ENCODE measurements around the gene HYAL1. TPM values are rescaled to one million over a fixed set of nuclear protein-coding genes. Genes with fewer than 3 reads are reported as not detected.
"Not testable (repeated sequence)": the region's sequence is repeated elsewhere in the genome, so short reads cannot be mapped to it uniquely, and the experiment has no call there.

Gene HYAL1
- total RNA-seq, 1 experiment from 2014 or later: not detected

- H3K9me3 ChIP-seq (replicated peaks): no peaks in the 10 kb centered on the region
- no peaks in the 10 kb centered on the region for H3K27me3 ChIP-seq
- DNase-seq: no peak
- no peak overlapping the region for H3K4me3 ChIP-seq
- peaks cover 5% of the 10 kb centered on the region for H3K36me3 ChIP-seq
- H3K4me1 ChIP-seq: no peaks in the 10 kb centered on the region; the same call in 1 of the 2 replicates
- no peak overlapping the region for H3K27ac ChIP-seq
Measured at GRCh38 chr3:50318163-50318562, 14.8 kb upstream of the HYAL1 start.

- no peak overlapping the region for H3K27ac ChIP-seq
- H3K4me1 ChIP-seq: no peaks in the 10 kb centered on the region; the same call in 1 of the 2 replicates
- no peaks in the 10 kb centered on the region for H3K9me3 ChIP-seq (replicated peaks)
- H3K36me3 ChIP-seq: peaks cover 5% of the 10 kb centered on the region
- no peaks in the 10 kb centered on the region for H3K27me3 ChIP-seq
- H3K4me3 ChIP-seq: no peak overlapping the region
- DNase-seq: no peak
Measured at GRCh38 chr3:50317300-50317699, 13.9 kb upstream of the HYAL1 start.

DNA sequence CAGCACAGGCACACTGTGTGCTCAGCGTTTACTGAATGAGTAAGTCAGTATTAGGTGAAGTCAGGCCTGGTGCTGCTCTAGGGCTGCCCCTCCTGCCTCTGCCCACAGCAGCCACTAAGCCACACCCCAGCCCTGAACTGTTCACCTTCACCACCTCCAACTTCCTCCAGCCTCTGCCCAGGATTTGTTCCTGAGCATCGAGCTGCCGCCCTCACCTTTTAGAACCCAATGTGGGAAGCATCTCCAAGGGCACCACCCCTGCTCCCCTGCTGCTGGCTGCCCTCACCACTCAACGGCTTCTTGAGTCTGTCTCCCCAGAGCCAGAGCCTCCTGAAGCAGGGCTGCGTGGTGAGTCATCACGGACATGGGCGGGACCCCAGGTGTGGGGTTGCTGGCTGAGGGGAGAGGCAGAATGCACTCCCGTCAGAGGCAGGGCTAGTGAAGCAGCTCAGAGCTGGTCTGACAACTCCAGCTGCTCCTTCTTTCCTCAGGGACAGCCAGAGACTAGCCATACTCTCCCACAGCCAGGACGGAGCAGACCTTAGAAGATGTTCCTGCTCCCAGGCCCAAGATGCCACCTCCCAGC, 13.4 kb upstream of the HYAL1 start:
- Histone ChIP-seq H3K9me3 (replicated peaks) (no peaks in the 10 kb centered on the region), H3K36me3 (peaks cover 5% of the 10 kb centered on the region), H3K27me3 (no peaks in the 10 kb centered on the region), H3K27ac (no peak overlapping the region), H3K4me3 (no peak overlapping the region), H3K4me1 (no peaks in the 10 kb centered on the region)
- no peak for DNase-seq

GRCh38 chr3:50314816-50315215, 11.4 kb upstream of the HYAL1 start:
- H3K27ac ChIP-seq: no peak overlapping the region
- no peaks in the 10 kb centered on the region for H3K4me1 ChIP-seq
- H3K27me3 ChIP-seq: no peaks in the 10 kb centered on the region
- no peak overlapping the region for H3K4me3 ChIP-seq
- H3K36me3 ChIP-seq: peaks cover 5% of the 10 kb centered on the region
- no peak for DNase-seq
- H3K9me3 ChIP-seq (replicated peaks): no peaks in the 10 kb centered on the region; the same call in 1 of the 2 replicates

- H3K4me1 ChIP-seq: no peaks in the 10 kb centered on the region
- peaks cover 4% of the 10 kb centered on the region for H3K36me3 ChIP-seq
- H3K27ac ChIP-seq: no peak overlapping the region
- DNase-seq: no peak
- H3K4me3 ChIP-seq: no peak overlapping the region
- H3K9me3 ChIP-seq (replicated peaks): no peaks in the 10 kb centered on the region; the same call in 1 of the 2 replicates
- no peaks in the 10 kb centered on the region for H3K27me3 ChIP-seq
Measured at GRCh38 chr3:50314342-50314741, 11.0 kb upstream of the HYAL1 start.

DNA sequence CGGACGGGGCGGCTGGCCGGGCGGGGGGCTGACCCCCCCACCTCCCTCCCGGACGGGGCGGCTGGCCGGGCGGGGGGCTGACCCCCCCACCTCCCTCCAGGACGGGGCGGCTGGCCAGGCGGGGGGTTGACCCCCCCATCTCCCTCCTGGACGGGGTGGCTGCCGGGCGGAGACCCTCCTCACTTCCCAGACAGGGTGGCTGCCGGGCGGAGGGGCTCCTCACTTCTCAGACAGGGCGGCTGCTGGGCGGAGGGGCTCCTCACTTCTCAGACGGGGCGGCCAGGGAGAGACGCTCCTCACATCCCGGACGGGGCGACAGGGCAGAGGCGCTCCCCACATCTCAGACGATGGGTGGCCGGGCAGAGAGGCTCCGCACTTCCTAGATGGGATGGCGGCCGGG, 8.7 kb upstream of the HYAL1 start:
- not testable (repeated sequence) for H3K4me1 ChIP-seq; H3K9me3 ChIP-seq (replicated peaks); H3K36me3 ChIP-seq; H3K27ac ChIP-seq; H3K4me3 ChIP-seq; H3K27me3 ChIP-seq; DNase-seq

GRCh38 chr3:50304601-50305000, 1.2 kb upstream of the HYAL1 start:
- no peak for DNase-seq
- no peak overlapping the region for H3K27ac ChIP-seq
- no peaks in the 10 kb centered on the region for H3K27me3 ChIP-seq
- no peak overlapping the region for H3K4me3 ChIP-seq
- H3K9me3 ChIP-seq (replicated peaks): 0 out of 2 replicates have a peak, but pooled peaks cover 3% of the 10 kb centered on the region
- no peaks in the 10 kb centered on the region for H3K36me3 ChIP-seq
- peaks cover 8% of the 10 kb centered on the region; the same call in 1 of the 2 replicates for H3K4me1 ChIP-seq

- Histone ChIP-seq H3K36me3 (no peaks in the 10 kb centered on the region), H3K9me3 (replicated peaks) (no peaks in the 10 kb centered on the region), H3K27me3 (no peaks in the 10 kb centered on the region), H3K4me1 (peaks cover 8% of the 10 kb centered on the region; the same call in 1 of the 2 replicates), H3K4me3 (no peak overlapping the region), H3K27ac (no peak overlapping the region)
- DNase-seq: no peak
Measured at GRCh38 chr3:50302095-50303012, 1.0 kb downstream of the HYAL1 start.

- Histone ChIP-seq H3K27ac (no peak overlapping the region; the same call in 1 of the 2 replicates), H3K9me3 (replicated peaks) (no peaks in the 10 kb centered on the region), H3K4me3 (no peak overlapping the region), H3K36me3 (no peaks in the 10 kb centered on the region), H3K4me1 (peaks cover 8% of the 10 kb centered on the region; the same call in 1 of the 2 replicates), H3K27me3 (no peaks in the 10 kb centered on the region)
- DNase-seq: no peak
Measured at GRCh38 chr3:50300681-50301254, 2.6 kb downstream of the HYAL1 start.

- DNase-seq: peak; percentile 29 to 46
- Histone ChIP-seq H3K4me1 (peaks cover 8% of the 10 kb centered on the region; the same call in 1 of the 2 replicates), H3K4me3 (peak overlapping the region; percentile 70), H3K27me3 (no peaks in the 10 kb centered on the region), H3K36me3 (no peaks in the 10 kb centered on the region), H3K27ac (peak overlapping the region; percentile 42), H3K9me3 (replicated peaks) (no peaks in the 10 kb centered on the region)
Measured at GRCh38 chr3:50299929-50300680, 3.3 kb downstream of the HYAL1 start.

- no peaks in the 10 kb centered on the region for H3K36me3 ChIP-seq
- H3K9me3 ChIP-seq (replicated peaks): no peaks in the 10 kb centered on the region
- H3K4me1 ChIP-seq: peaks cover 8% of the 10 kb centered on the region; the same call in 1 of the 2 replicates
- H3K4me3 ChIP-seq: peak overlapping the region; percentile 70
- no peaks in the 10 kb centered on the region for H3K27me3 ChIP-seq
- no peak for DNase-seq
- peak overlapping the region; percentile 42 for H3K27ac ChIP-seq
Measured at GRCh38 chr3:50299638-50299928, 3.8 kb downstream of the HYAL1 start.

GRCh38 chr3:50298836-50299637, 4.3 kb downstream of the HYAL1 start, which contains the start of the genes HYAL3 and NAA80:
Gene HYAL3 (minus strand): TSS chr3:50299405. CDS start chr3:50295602, 3,803 bp downstream.
Gene NAA80 (minus strand): TSS chr3:50299405. CDS start chr3:50297463, 1,942 bp downstream.
- H3K4me1 ChIP-seq: peaks cover 8% of the 10 kb centered on the region; the same call in 1 of the 2 replicates
- H3K36me3 ChIP-seq: no peaks in the 10 kb centered on the region
- H3K27ac ChIP-seq: peak within 1 kb of the TSS; percentile 42

DNA sequence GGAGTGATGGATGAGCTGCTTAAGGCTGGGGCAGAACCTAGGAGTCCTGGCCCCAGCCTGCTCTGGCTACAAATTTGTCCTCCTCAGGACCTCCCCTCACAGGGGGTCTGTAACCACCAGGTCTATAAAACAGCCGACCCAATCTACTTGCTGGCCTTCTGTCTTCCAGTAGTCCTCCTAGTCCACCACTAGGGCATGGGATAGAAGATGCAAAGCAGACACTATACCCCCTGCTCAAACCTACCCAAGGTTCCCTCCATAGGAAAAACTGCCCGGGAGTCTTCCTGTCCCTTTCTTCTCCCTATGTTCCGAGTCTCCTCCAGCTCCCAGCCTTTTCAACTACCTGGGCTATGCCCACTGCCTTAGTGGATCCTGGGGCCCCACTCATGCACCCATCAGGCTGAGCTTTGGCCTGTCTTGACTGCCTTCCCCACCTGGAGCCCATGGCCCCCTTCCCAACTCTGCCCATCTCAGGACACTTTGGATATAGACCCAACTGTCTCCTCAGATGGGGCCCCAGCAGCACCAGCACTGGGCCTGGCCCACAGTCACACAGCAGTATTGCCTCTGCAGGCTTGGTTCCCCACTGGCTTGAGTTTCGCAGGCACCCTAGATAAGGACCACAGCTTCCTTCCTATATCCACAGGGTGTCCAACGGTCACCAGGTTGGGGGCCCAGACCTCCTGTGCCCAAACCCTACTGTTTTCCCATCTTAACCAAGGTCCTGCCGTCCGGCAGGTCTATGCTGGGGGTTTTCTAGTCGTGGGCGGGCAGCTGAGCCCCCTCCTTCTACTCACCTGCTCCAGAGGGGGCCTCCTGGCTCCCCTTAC, 5.3 kb downstream of the HYAL1 start:
- no peaks in the 10 kb centered on the region for H3K9me3 ChIP-seq (replicated peaks)
- H3K36me3 ChIP-seq: no peaks in the 10 kb centered on the region
- no peak overlapping the region for H3K27ac ChIP-seq
- peak overlapping the region; percentile 70 for H3K4me3 ChIP-seq
- H3K4me1 ChIP-seq: peaks cover 8% of the 10 kb centered on the region; the same call in 1 of the 2 replicates
- H3K27me3 ChIP-seq: no peaks in the 10 kb centered on the region
- DNase-seq: no peak

More at GRCh38 chr3:50298836-50299637, 4.3 kb downstream of the HYAL1 start, which contains the start of the genes HYAL3 and NAA80:
- H3K4me3 ChIP-seq: peak within 1 kb of the TSS; percentile 70
- DNase-seq: peak; percentile 99
- no peaks in the 10 kb centered on the region for H3K9me3 ChIP-seq (replicated peaks)
- H3K27me3 ChIP-seq: no peaks in the 10 kb centered on the region

Data from SJCRH30 (cell line).